Activated CD4-positive, alpha-beta T cell treated with anti-CD3 and anti-CD28 coated beads for 36 hours (primary cell): Measurements from ENCODE around the gene FAM81A. TPM values are rescaled to one million over a fixed set of nuclear protein-coding genes. Genes with fewer than 3 reads are reported as not detected.
A peak's percentile ranks its signal among the peaks of the same experiment; 100 is the strongest.
"Not testable (repeated sequence)": the region's sequence is repeated elsewhere in the genome, so short reads cannot be mapped to it uniquely, and the experiment has no call there.

Experiments used
- ATAC-seq: fragments of 200-7000 bp; cut with Tn5 transposase; one replicate; pipeline ENCODE4 v1.10.0; 2021; ENCODE audit warnings: mild to moderate bottlenecking, moderate library complexity
- CTCF ChIA-PET: fragments of 350-600 bp; sonication (Branson Sonifier 250); formaldehyde crosslinking; loops from one replicate; lab custom pipeline; 2021; ENCODE audit warnings: antibody characterized with exemption; lab: Charles Lee
- POLR2A ChIA-PET: fragments of 350-600 bp; sonication (Branson Sonifier 250); formaldehyde crosslinking; loops from one replicate; lab custom pipeline; 2021; ENCODE audit warnings: antibody characterized with exemption, inconsistent platforms; lab: Charles Lee
- DNase-seq: peaks from one replicate; pipeline ENCODE4 v3.0.0-alpha.2; 2020
- H3K27ac Mint-ChIP-seq: one replicate; pipeline ENCODE4 v1.8.0; 2021; ENCODE audit warnings: mixed read lengths
- H3K27me3 Mint-ChIP-seq: one replicate; pipeline ENCODE4 v1.8.0; 2021; ENCODE audit warnings: mixed read lengths
- H3K36me3 Mint-ChIP-seq: one replicate; pipeline ENCODE4 v1.8.0; 2021; ENCODE audit warnings: low read depth, mixed read lengths
- H3K4me1 Mint-ChIP-seq: one replicate; pipeline ENCODE4 v1.8.0; 2021; ENCODE audit warnings: mixed read lengths
- H3K4me3 Mint-ChIP-seq: one replicate; pipeline ENCODE4 v1.8.0; 2021; ENCODE audit warnings: mild to moderate bottlenecking, moderate library complexity, mixed read lengths
- H3K9me3 Mint-ChIP-seq: one replicate; pipeline ENCODE4 v1.8.0; 2021; ENCODE audit warnings: low read depth, mixed read lengths
- intact Hi-C, 2 experiments: fragments of 100-400 bp; cut with DNase I in 1 of 2; cut with micrococcal nuclease in 1 of 2; formaldehyde crosslinking; loops; one replicate each; pipeline versions ENCODE4 v1.14.2 to v1.15.1; 2022 to 2024; cut with DNase I, micrococcal nuclease
- total RNA-seq, 2 experiments: library from RNA; stranded (reverse); gene quantifications; one replicate each; pipeline ENCODE4 v1.2.3, GENCODE V29; 2021

The FAM81A gene
- under 1 TPM; 0.26 to 0.57 TPM for total RNA-seq

DNA sequence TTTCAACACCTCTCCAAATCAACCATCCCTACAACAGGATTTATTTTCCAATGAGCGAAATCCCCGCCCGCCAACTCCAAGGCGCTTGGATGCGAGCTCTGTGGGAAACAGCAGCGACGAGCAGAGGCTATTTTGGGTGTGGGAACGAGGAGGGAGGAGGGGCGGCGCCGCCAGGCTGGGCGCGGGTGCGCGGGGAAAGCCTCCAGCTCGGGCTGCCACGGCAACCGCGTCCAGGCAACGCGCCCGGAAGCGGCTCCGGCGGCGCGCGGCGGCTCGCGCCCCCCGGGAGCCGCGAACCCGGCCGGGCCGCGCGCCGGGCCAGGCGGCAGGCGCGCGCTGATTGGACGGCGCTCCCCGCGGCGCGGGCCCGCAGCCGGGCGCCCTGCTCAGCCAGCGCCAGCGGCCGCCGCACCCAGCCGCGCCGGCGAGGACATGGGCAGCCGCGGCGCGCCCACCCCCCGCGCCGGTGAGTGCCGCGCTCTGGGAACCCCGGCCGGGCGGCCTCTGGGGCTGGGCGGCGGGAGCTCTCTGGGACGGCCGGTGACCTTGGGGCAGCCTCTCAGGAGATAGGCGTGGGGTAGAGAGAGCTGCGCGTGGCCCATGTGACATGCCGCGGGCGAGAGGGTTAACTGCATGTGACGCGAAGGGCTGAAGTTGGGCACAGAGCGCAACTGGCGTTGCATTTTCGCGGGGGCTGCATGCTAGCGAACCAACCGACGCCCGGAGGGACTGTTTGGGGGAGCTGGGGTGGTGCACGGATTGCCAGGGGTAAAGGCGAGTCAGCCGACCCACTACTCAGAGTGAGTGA lies at the start of gene FAM81A:
TSS of gene FAM81A (plus strand) at position 370 of the 808 bp plus-strand sequence. CDS start 20,441 bp downstream, outside the sequence.
- H3K27ac Mint-ChIP-seq, result peak within 1 kb of the TSS; percentile 30
- peak within 1 kb of the TSS; percentile 66 for H3K4me3 Mint-ChIP-seq
- POLR2A ChIA-PET, result no interaction called here
- peaks cover 49% of the 10 kb centered on the region for H3K27me3 Mint-ChIP-seq
- H3K9me3 Mint-ChIP-seq, result no peaks in the 10 kb centered on the region
- ATAC-seq (peak; percentile 87), DNase-seq (peak; percentile 67)
- CTCF ChIA-PET, result interaction anchor here (0.9 to 1.4 kb wide), 2 partner anchors 19 to 452 kb away, joined by 3 read pairs; no protein-coding TSS in a partner anchor
- peaks cover 15% of the 10 kb centered on the region for H3K4me1 Mint-ChIP-seq
- no peaks in the 10 kb centered on the region for H3K36me3 Mint-ChIP-seq
- intact Hi-C loops, result no loop called here

DNA sequence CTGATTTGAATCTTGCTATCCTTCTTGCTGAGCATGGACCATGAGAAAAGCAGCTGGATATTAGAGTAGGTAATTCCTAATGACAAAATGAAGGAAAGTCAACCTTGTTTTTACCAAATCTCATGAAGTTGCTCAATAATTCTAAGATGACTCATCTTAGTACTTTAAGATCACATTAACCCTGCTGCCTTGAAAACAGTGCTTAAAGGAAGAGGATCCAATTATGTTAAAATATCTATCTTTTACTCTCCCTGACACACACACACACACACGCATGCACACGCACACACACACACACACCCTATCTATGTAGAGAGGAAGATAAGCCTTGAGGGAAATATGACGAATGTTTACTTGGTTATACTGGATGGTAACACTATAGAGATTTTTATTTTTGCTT lies 49.3 kb upstream of the FAM81A start:
- intact Hi-C loops, result no loop called here
- Mint-ChIP-seq H3K27me3 (peaks cover 2% of the 10 kb centered on the region), H3K4me3 (no peak overlapping the region), H3K27ac (no peak overlapping the region), H3K36me3 (no peaks in the 10 kb centered on the region), H3K9me3 (no peaks in the 10 kb centered on the region), H3K4me1 (no peaks in the 10 kb centered on the region)
- ChIA-PET POLR2A (interaction anchor here (0.6 kb wide), 1 partner anchor 123 kb away, joined by 3 read pairs; no protein-coding TSS in a partner anchor), CTCF (interaction anchor here (1.1 kb wide), 1 partner anchor 66 kb away, joined by 3 read pairs; no protein-coding TSS in a partner anchor)
- ATAC-seq (no peak), DNase-seq (no peak)

DNA sequence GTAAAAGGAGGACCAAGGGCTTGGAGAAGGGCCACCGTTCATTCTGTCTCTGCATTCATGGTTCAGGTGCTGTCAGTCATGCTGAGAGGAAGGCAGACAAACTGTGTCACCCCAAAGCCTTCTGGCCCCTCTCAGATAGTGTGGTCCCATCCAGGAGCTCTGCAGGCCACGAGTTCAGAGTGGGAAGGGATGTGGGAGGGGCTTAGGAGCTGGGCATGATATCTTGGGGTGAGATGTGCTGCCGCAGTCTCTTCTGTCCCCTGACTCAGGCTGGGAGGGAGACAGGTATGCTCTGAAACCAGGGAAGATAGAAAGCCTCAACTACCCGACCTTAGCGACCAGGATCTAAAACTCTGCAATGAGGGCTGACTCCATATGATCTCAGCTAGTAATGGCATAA lies 45.7 kb upstream of the FAM81A start:
- H3K36me3 Mint-ChIP-seq, result no peaks in the 10 kb centered on the region
- intact Hi-C loops, result no loop called here
- no peak overlapping the region for H3K27ac Mint-ChIP-seq
- H3K4me1 Mint-ChIP-seq, result no peaks in the 10 kb centered on the region
- no peaks in the 10 kb centered on the region for H3K9me3 Mint-ChIP-seq
- peaks cover 5% of the 10 kb centered on the region for H3K27me3 Mint-ChIP-seq
- CTCF ChIA-PET, result no interaction called here
- ATAC-seq, result no peak
- POLR2A ChIA-PET, result no interaction called here
- H3K4me3 Mint-ChIP-seq, result no peak overlapping the region
- DNase-seq, result no peak

DNA sequence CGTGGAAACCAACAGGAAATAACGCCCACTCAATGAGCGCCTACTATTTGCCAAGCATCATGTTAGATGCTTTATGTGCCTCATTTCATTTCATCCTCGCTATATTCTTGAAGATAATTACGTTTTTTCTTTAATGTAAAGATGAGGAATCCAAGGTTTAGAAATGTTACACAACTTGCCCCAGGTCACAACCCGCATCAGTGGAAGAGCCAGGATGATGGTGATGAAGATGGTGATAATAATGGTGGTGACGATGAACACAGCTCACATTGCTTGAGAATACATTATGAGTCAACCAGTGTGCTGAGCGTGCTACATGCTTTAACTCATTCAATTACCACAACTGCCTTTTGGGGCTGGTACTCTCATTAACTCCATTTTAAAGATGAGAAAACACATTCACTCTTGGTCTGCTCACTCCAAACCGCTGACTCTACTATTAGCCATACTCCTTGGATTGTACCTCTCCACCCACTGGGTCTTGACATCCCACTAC lies 43.8 kb upstream of the FAM81A start:
- CTCF ChIA-PET, result interaction anchor here (0.7 to 0.8 kb wide), 2 partner anchors 135 to 215 kb away, joined by 3 read pairs; no protein-coding TSS in a partner anchor
- H3K4me3 Mint-ChIP-seq, result no peak overlapping the region
- intact Hi-C loops, result no loop called here
- no peaks in the 10 kb centered on the region for H3K4me1 Mint-ChIP-seq
- POLR2A ChIA-PET, result no interaction called here
- H3K9me3 Mint-ChIP-seq, result no peaks in the 10 kb centered on the region
- H3K27me3 Mint-ChIP-seq, result peaks cover 9% of the 10 kb centered on the region
- no peak for DNase-seq
- H3K36me3 Mint-ChIP-seq, result no peaks in the 10 kb centered on the region
- no peak for ATAC-seq
- H3K27ac Mint-ChIP-seq, result no peak overlapping the region

DNA sequence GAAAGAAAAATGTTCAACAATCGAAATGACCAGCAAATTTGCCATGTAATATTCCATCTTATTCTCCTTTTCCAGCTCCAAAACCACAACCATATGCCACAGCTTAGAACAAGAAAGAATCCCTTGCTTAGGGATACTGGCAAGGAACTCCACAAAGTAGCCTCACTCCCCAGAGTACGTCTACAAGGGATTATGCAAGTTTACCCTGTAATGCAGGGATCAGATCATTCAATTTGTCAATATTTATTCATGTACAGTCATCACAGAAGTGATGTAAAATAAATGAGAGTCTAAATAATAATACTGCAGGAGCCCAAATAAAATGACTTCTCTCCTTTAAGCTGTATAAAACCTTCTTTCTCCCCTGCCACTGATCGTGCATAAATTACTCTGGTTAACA lies 41.8 kb upstream of the FAM81A start:
- Mint-ChIP-seq H3K4me3 (no peak overlapping the region), H3K4me1 (no peaks in the 10 kb centered on the region), H3K27me3 (peaks cover 12% of the 10 kb centered on the region), H3K27ac (no peak overlapping the region), H3K36me3 (no peaks in the 10 kb centered on the region), H3K9me3 (no peaks in the 10 kb centered on the region)
- ATAC-seq, result no peak
- no peak for DNase-seq
- ChIA-PET CTCF (interaction anchor here (0.6 kb wide), 1 partner anchor 96 kb away, joined by 3 read pairs; no protein-coding TSS in a partner anchor), POLR2A (no interaction called here)
- intact Hi-C loops, result no loop called here

DNA sequence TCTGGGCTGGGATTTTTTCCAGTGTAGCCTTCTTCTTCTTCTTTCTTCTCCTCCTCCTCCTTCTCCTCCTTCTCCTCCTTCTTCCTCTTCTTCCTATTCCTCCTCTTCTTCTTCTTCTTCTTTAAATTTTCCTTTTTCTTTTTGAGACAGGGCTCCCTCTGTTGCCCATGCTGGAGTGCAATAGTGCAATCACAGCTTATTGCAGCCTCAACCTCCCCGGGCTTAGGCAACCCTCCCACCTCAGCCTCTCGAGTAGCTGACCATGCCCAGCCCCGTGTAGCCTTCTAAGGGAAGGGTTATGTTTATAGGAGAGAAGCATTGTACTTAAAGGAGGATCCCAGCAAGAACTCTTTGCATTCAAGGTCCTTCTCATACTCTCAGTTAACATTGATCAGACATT lies 41.3 kb upstream of the FAM81A start:
- no peaks in the 10 kb centered on the region for H3K4me1 Mint-ChIP-seq
- ATAC-seq (no peak), DNase-seq (no peak)
- H3K9me3 Mint-ChIP-seq, result no peaks in the 10 kb centered on the region
- intact Hi-C loops, result no loop called here
- ChIA-PET CTCF (interaction anchor here (0.6 kb wide), 1 partner anchor 95 kb away, joined by 3 read pairs; no protein-coding TSS in a partner anchor), POLR2A (interaction anchor here (0.6 kb wide), 1 partner anchor 100 kb away, joined by 3 read pairs; no protein-coding TSS in a partner anchor)
- H3K4me3 Mint-ChIP-seq, result no peak overlapping the region
- H3K36me3 Mint-ChIP-seq, result no peaks in the 10 kb centered on the region
- no peak overlapping the region for H3K27ac Mint-ChIP-seq
- peaks cover 12% of the 10 kb centered on the region for H3K27me3 Mint-ChIP-seq

DNA sequence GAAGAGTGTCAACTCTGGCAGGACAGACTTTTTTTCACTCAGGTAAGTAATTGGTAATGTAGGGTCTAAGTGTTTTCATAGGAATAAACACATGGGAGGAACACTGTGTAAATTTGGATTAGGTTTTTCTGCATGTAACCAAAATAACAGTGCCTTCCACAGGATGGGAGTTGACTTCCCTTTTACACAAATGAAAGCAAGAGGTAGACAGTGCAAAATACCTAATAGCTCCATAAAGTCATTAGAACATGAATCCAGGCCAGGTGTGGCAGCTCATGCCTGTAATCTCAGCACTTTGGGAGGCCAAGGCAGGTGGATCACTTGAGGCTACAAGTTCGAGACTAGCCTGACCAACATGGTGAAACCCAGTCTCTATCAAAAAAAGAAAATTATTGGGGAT lies 39.8 kb upstream of the FAM81A start:
- ATAC-seq (no peak), DNase-seq (no peak)
- ChIA-PET POLR2A (no interaction called here), CTCF (interaction anchor here (0.8 kb wide), 1 partner anchor 10 kb away, joined by 3 read pairs; no protein-coding TSS in a partner anchor)
- peaks cover 10% of the 10 kb centered on the region for H3K27me3 Mint-ChIP-seq
- no peaks in the 10 kb centered on the region for H3K36me3 Mint-ChIP-seq
- no peaks in the 10 kb centered on the region for H3K9me3 Mint-ChIP-seq
- no peaks in the 10 kb centered on the region for H3K4me1 Mint-ChIP-seq
- intact Hi-C loops, result no loop called here
- H3K4me3 Mint-ChIP-seq, result no peak overlapping the region
- no peak overlapping the region for H3K27ac Mint-ChIP-seq

DNA sequence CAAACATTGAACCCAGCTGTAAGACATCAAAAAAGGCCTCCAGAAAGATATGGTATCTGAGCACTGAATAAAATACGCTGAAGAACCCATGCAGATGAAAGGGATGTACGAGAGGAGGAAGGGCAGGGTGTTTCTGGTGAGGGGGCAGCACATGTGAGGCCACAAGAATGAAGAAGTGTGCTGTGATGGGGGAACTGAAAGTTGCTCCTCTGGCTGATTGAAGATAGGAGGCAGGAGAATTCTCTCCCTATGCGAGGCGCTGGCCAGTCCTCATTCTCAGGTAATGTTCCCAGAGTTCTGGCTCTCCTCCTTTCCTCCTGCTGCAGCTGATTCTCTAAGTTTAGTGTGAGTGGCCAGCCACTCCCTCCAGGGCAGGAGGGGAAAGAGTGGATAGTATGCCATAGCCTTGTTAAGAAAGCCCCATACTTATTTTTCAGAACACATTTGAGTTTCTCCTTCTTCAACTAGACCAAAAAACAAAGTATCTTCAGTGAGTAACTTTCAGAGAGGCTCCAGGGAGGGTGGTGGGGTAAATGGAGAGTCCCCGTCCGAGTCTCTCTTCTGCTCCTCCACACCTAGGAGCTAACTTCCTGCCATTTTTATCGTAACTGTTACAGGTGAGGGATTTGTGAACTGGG lies 38.4 kb upstream of the FAM81A start:
- ChIA-PET CTCF (interaction anchor here (0.6 kb wide), 1 partner anchor 91 kb away, joined by 3 read pairs; no protein-coding TSS in a partner anchor), POLR2A (no interaction called here)
- no peaks in the 10 kb centered on the region for H3K4me1 Mint-ChIP-seq

DNA sequence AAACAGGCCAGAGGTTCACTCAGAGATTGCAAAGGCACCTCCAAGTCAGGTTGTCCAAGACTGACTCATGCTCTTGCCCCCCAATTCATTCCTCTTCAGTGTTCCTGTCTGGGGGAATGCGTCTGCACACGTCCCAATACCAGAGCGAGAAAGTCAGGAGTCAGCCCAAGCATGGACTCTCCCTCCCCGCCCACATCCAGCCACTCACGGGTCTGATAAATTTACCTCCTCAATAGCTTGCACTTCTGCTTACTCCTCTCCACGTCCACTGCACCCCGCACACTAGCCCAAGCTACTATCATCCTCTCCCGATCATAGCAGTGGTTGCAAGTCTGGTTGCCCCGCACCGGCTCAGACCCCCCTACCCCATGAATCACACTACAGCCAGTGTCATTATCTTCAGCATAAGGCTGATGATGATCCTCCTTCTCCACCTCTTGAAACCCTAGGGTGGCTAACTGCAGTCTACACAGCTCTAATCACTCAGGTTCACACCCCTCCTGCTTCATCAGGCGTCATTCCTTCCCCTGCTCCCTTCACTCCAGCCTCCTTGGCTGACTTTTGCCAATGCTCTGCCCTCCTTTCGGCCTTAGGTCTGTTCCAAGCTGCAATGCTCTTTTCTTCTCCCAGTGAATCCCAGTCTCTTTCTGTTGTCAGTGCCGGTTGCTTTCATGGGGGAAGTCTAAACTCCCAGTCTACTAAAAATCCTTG lies 37.7 kb upstream of the FAM81A start:
- H3K36me3 Mint-ChIP-seq, result no peaks in the 10 kb centered on the region
- DNase-seq (no peak), ATAC-seq (no peak)
- peaks cover 10% of the 10 kb centered on the region for H3K27me3 Mint-ChIP-seq
- H3K4me3 Mint-ChIP-seq, result no peak overlapping the region
- H3K27ac Mint-ChIP-seq, result no peak overlapping the region
- intact Hi-C loops, result no loop called here
- no peaks in the 10 kb centered on the region for H3K4me1 Mint-ChIP-seq
- POLR2A ChIA-PET, result no interaction called here
- no peaks in the 10 kb centered on the region for H3K9me3 Mint-ChIP-seq
- CTCF ChIA-PET, result interaction anchor here (0.6 kb wide), 1 partner anchor 91 kb away, joined by 3 read pairs; no protein-coding TSS in a partner anchor

More for the DNA sequence above, 38.4 kb upstream of the FAM81A start:
- no peak overlapping the region for H3K4me3 Mint-ChIP-seq
- no peaks in the 10 kb centered on the region for H3K36me3 Mint-ChIP-seq
- H3K27ac Mint-ChIP-seq, result no peak overlapping the region
- H3K9me3 Mint-ChIP-seq, result no peaks in the 10 kb centered on the region
- no peak for DNase-seq
- ATAC-seq, result no peak
- H3K27me3 Mint-ChIP-seq, result peaks cover 10% of the 10 kb centered on the region
- intact Hi-C loops, result no loop called here

DNA sequence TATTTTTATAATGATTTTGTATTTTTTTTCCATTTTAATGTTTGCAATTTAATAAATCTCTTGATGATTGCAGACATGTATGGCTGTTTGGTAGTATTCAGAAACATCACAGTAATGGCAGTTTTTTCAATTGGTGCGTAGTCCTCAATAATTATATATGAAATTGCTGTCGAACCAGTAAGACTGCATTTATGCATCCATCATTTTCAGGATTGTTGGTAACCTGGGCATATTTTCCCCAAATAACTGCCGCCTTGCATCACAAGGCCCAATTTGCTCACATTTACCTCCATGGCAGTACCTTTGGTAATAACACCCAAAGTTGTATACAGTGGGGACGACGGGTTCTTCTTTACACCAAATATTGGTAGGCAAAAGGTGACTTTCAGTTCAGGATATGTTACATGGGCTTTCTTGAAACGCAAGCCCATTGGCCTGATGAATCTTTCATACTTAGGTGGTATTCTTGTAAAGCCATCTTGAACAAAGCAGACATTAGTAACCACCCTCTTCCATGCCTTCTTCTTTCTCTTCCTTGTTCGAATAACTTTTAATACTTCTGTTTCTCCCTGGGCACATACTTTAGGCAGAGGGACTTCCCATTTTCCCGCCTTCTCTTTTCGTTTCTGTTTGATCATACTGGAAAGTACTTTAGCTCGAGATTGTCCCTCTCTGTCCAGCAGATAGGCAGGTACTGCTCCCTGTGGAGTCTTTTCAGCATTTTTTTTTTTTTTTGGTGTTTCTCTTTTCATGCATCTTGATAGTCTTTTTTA lies 36.7 kb upstream of the FAM81A start:
- ATAC-seq, CTCF ChIA-PET, H3K27ac Mint-ChIP-seq, DNase-seq, POLR2A ChIA-PET, H3K4me1 Mint-ChIP-seq, H3K4me3 Mint-ChIP-seq, H3K36me3 Mint-ChIP-seq, H3K9me3 Mint-ChIP-seq, H3K27me3 Mint-ChIP-seq, intact Hi-C loops: not testable (repeated sequence)
